Spleen (tissue), 11 donors: ENCODE results near the gene GRN. TPM values are rescaled to one million over a fixed set of nuclear protein-coding genes. Genes with fewer than 3 reads are reported as not detected.

Experiments used
- DNase-seq: peaks from one replicate; pipeline ENCODE4 v3.0.0-alpha.2; 2020
- H3K27ac ChIP-seq, 8 donors: fragments of 200-600 bp; sonication (generic) in 7 of 8; 1 replicate in 4 of 8; 2 replicates in 4 of 8; pipeline versions ENCODE4 v1.5.0 to v1.8.0; 2016 to 2021; ENCODE audit warnings: inconsistent platforms in 4 of 8, mild to moderate bottlenecking in 4 of 8, moderate library complexity in 1 of 8
- H3K27me3 ChIP-seq, 7 donors: fragments of 200-600 bp; sonication (generic) in 6 of 7; replicated peaks in 1 of 7; 1 replicate in 4 of 7; 2 replicates in 3 of 7; pipeline versions ENCODE4 v1.5.0 to v1.8.0; 2016 to 2021; ENCODE audit warnings: inconsistent platforms in 3 of 7, mild to moderate bottlenecking in 1 of 7
- H3K36me3 ChIP-seq, 6 donors: fragments of 200-600 bp; sonication (generic) in 5 of 6; 1 replicate in 4 of 6; 2 replicates in 2 of 6; pipeline versions ENCODE4 v1.5.0 to v1.8.0; 2016 to 2021; ENCODE audit warnings: inconsistent platforms in 2 of 6
- H3K4me1 ChIP-seq, 6 donors: fragments of 200-600 bp; sonication (generic) in 5 of 6; 1 replicate in 3 of 6; 2 replicates in 3 of 6; pipeline versions ENCODE4 v1.5.0 to v1.8.0; 2016 to 2021; ENCODE audit warnings: inconsistent platforms in 3 of 6
- H3K4me3 ChIP-seq, 8 donors: fragments of 200-600 bp; sonication (generic) in 7 of 8; 1 replicate in 4 of 8; 2 replicates in 4 of 8; pipeline versions ENCODE4 v1.5.0 to v1.8.0; 2016 to 2021; ENCODE audit warnings: inconsistent platforms in 4 of 8, mild to moderate bottlenecking in 4 of 8, moderate library complexity in 2 of 8
- H3K9me3 ChIP-seq, 8 donors: fragments of 200-600 bp; sonication (generic) in 7 of 8; 1 replicate in 4 of 8; 2 replicates in 4 of 8; pipeline versions ENCODE4 v1.5.0 to v1.8.0; 2016 to 2021; ENCODE audit warnings: inconsistent platforms in 4 of 8
- CTCF ChIP-seq, 11 experiments: fragments of 200-600 bp in 7 of 11; fragments of 450-650 bp in 4 of 11; sonication (generic) in 4 of 11; IDR thresholded peaks in 8 of 11; conservative IDR thresholded peaks in 3 of 11; 1 replicate in 7 of 11; 2 replicates in 4 of 11; pipeline versions ENCODE4 v1.4.0 to v1.8.0; 2016 to 2021; ENCODE audit warnings: antibody characterized with exemption in 11 of 11, inconsistent platforms in 4 of 11, mild to moderate bottlenecking in 1 of 11
- POLR2A ChIP-seq, 3 donors: fragments of 450-650 bp; IDR thresholded peaks; one replicate each; pipeline ENCODE4 v1.5.1; 2017; ENCODE audit warnings: antibody characterized with exemption in 3 of 3, mild to moderate bottlenecking in 1 of 3
- POLR2AphosphoS5 ChIP-seq, 3 donors: sonication (generic); formaldehyde crosslinking; IDR thresholded peaks; one replicate each; pipeline ENCODE4 v1.5.1; 2017; ENCODE audit warnings: antibody characterized with exemption in 3 of 3
- WGBS, 5 donors: extraction: QIAGEN DNeasy Blood & Tissue Kit in 3 of 5; methylation state at CpG; one replicate each; pipeline versions ENCODE4 v1.1.5 to v1.1.7; 2013 to 2018; 5-methylcytosine and 5-hydroxymethylcytosine counted together
- intact Hi-C: fragments of 100-400 bp; cut with DNase I; formaldehyde crosslinking; loops from one replicate; pipeline ENCODE4 v1.15.0; 2023; ENCODE audit warnings: low total_unique reads
- polyA plus RNA-seq, 3 donors: library from polyadenylated mRNA; stranded (reverse); fragments of 200-250 nt; gene quantifications; one replicate each; pipeline ENCODE4 v1.2.1, GENCODE V29; 2013
- total RNA-seq, 7 donors: library from RNA; depleted of rRNA in 3 of 7; stranded (reverse); fragments of >200 nt in 3 of 7; fragmentation: NEBNext Ultra II Directional in 4 of 7; extraction: Animal tissue kit (Norgen Biotek cat#: 25700) in 4 of 7; gene quantifications; one replicate each; pipeline versions ENCODE4 v1.1.0 to v1.2.1, GENCODE V29; 2016 to 2021
- donor health status: healthy with polysubstance abuse.
- donor health status: DM: no; HTN: no; CAD: no; lungs with moderate emphysema.
- donor health status: DM: no; HTN: no; CAD: no.
- donor health status: Bipolar disorder and iron deficiency.
- donor health status: healthy.
- donor health status: DM: no; HTN: no; CAD: no.
- donor health status: DM: yes; HTN: yes; CAD: no.

GRN gene
- total and polyA plus RNA-seq, 10 donors = 135 to 896 (median 512) TPM

GRCh38 chr17:44349553-44350070, 4.5 kb downstream of the GRN start:
- H3K4me3 ChIP-seq = no peak overlapping the region
- H3K4me1 ChIP-seq = peaks cover 31 to 88% (median 69%) of the 10 kb centered on the region in 6 donors
- no peak for DNase-seq
- peaks cover 0 to 54% (median 44%) of the 10 kb centered on the region in 6 donors for H3K36me3 ChIP-seq
- H3K9me3 ChIP-seq = no peaks in the 10 kb centered on the region
- TF ChIP-seq POLR2AphosphoS5 (IDR thresholded peaks at IDR 0.05) = peak in 1 of 3 donors; percentile 13
- TF ChIP-seq POLR2A (IDR thresholded peaks at IDR 0.05) = no peak
- TF ChIP-seq CTCF (IDR thresholded peaks at IDR 0.05 in 8 of 11, conservative IDR thresholded peaks at IDR 0.05 in 3 of 11) = no peak
- intact Hi-C loops = no loop called here
- H3K27ac ChIP-seq = peak overlapping the region in 3 of 8 donors; percentile 96 to 97 (median 97)
- WGBS, 5 donors = 88 to 93% (median 90%) methylated on average over 10 to 12 of the region's 12 CpGs
- peaks cover 0 to 5% (median 0%) of the 10 kb centered on the region in 7 donors for H3K27me3 ChIP-seq

GRCh38 chr17:44350733-44351226, 5.7 kb downstream of the GRN start:
- Histone ChIP-seq H3K9me3 (no peaks in the 10 kb centered on the region), H3K27ac (peak overlapping the region in 2 of 8 donors; percentile 0 to 24), H3K27me3 (peaks cover 0 to 7% (median 0%) of the 10 kb centered on the region in 7 donors), H3K36me3 (peaks cover 0 to 54% (median 44%) of the 10 kb centered on the region in 6 donors), H3K4me3 (no peak overlapping the region), H3K4me1 (peaks cover 28 to 81% (median 64%) of the 10 kb centered on the region in 6 donors)
- peak; percentile 92 for DNase-seq
- intact Hi-C loops = no loop called here
- 63 to 79% (median 64%) methylated on average over 4 to 6 of the region's 6 CpGs for WGBS, 5 donors
- TF ChIP-seq POLR2AphosphoS5 (IDR thresholded peaks at IDR 0.05) (peak; percentile 25 to 65 (median 56)), POLR2A (IDR thresholded peaks at IDR 0.05) (no peak), CTCF (IDR thresholded peaks at IDR 0.05 in 8 of 11, conservative IDR thresholded peaks at IDR 0.05 in 3 of 11) (peak; percentile 73 to 97 (median 90))

GRCh38 chr17:44351464-44351863, 6.4 kb downstream of the GRN start:
- TF ChIP-seq CTCF (IDR thresholded peaks at IDR 0.05 in 8 of 11, conservative IDR thresholded peaks at IDR 0.05 in 3 of 11) (no peak), POLR2AphosphoS5 (IDR thresholded peaks at IDR 0.05) (no peak), POLR2A (IDR thresholded peaks at IDR 0.05) (no peak)
- no peak for DNase-seq
- 92 to 97% (median 93%) methylated on average over 3 to 8 of the region's 8 CpGs for WGBS, 5 donors
- Histone ChIP-seq H3K4me1 (peaks cover 22 to 74% (median 57%) of the 10 kb centered on the region in 6 donors), H3K36me3 (peaks cover 0 to 54% (median 44%) of the 10 kb centered on the region in 6 donors), H3K9me3 (no peaks in the 10 kb centered on the region), H3K4me3 (no peak overlapping the region), H3K27ac (no peak overlapping the region), H3K27me3 (peaks cover 0 to 7% (median 0%) of the 10 kb centered on the region in 7 donors)
- intact Hi-C loops = no loop called here
